Right cardiac atrium (tissue), 5 donors: ENCODE measurements around the gene UBIAD1. TPM values are rescaled to one million over a fixed set of nuclear protein-coding genes. Genes with fewer than 3 reads are reported as not detected.

Source experiments
- ATAC-seq, 2 donors: fragments of 200-7000 bp; cut with Tn5 transposase; one replicate each; pipeline versions ENCODE4 v1.8.0 to v1.9.1; 2020; ENCODE audit warnings: moderate library complexity in 2 of 2, mild to moderate bottlenecking in 1 of 2
- DNase-seq, 3 donors: peaks; one replicate each; pipeline ENCODE4 v3.0.0-alpha.2; 2020
- H3K27ac ChIP-seq: one replicate; pipeline ENCODE4 v1.5.1; 2013; ENCODE audit warnings: mild to moderate bottlenecking, low read length, control low read depth, moderate library complexity
- H3K27me3 ChIP-seq: one replicate; pipeline ENCODE4 v1.6.1; 2013; ENCODE audit not compliant: control insufficient read depth, insufficient read depth
- H3K4me1 ChIP-seq: one replicate; pipeline ENCODE4 v1.6.1; 2013; ENCODE audit warnings: low read length; ENCODE audit not compliant: control insufficient read depth, insufficient read depth
- H3K4me3 ChIP-seq: one replicate; pipeline ENCODE4 v1.5.1; 2013; ENCODE audit warnings: low read length, control low read depth
- H3K9me3 ChIP-seq: one replicate; pipeline ENCODE4 v1.6.1; 2013; ENCODE audit warnings: low read length; ENCODE audit not compliant: control insufficient read depth
- WGBS: extraction: QIAGEN DNeasy Blood & Tissue Kit; methylation state at CpG from one replicate; pipeline ENCODE4 v1.1.7; 2013; 5-methylcytosine and 5-hydroxymethylcytosine counted together
- intact Hi-C, 4 donors: fragments of 100-400 bp; cut with DNase I; formaldehyde crosslinking; loops; one replicate each; pipeline versions ENCODE4 v1.11.0 to v1.14.0; 2022 to 2023
- polyA plus RNA-seq: library from polyadenylated mRNA; stranded (reverse); fragments of 200-250 nt; gene quantifications from one replicate; pipeline ENCODE4 v1.2.3, GENCODE V29; 2013
- total RNA-seq, 4 donors: library from RNA; stranded (reverse); fragmentation: NEBNext Ultra II Directional; extraction: Animal tissue kit (Norgen Biotek cat#: 25700); gene quantifications; one replicate each; pipeline ENCODE4 v1.2.1, GENCODE V29; 2021
- donor health status: healthy with polysubstance abuse.
- donor health status: DM: no; HTN: yes; CAD: no.
- donor health status: DM: no; HTN: no; CAD: no.
- donor health status: DM: no; HTN: yes; CAD: no; lungs with severe emphysema.
- donor health status: DM: yes; HTN: yes; CAD: no.

The UBIAD1 gene
- total and polyA plus RNA-seq, 5 donors, result 7.5 to 12.8 (median 11.7) TPM

GRCh38 chr1:11280719-11281376 lies 7.8 kb downstream of the UBIAD1 start:
- intact Hi-C loops, result no loop called here
- DNase-seq, result peak in 1 of 3 donors; percentile 18
- no peaks in the 10 kb centered on the region for H3K9me3 ChIP-seq
- peaks cover 7% of the 10 kb centered on the region for H3K4me1 ChIP-seq
- H3K4me3 ChIP-seq, result no peak overlapping the region
- H3K27me3 ChIP-seq, result no peaks in the 10 kb centered on the region
- H3K27ac ChIP-seq, result no peak overlapping the region
- 74% methylated on average over 4 of the region's 4 CpGs for WGBS
- no peak for ATAC-seq

- WGBS, result 45% methylated on average over 8 of the region's 8 CpGs
- Histone ChIP-seq H3K9me3 (no peaks in the 10 kb centered on the region), H3K27me3 (no peaks in the 10 kb centered on the region), H3K27ac (no peak overlapping the region), H3K4me1 (peaks cover 6% of the 10 kb centered on the region), H3K4me3 (no peak overlapping the region)
- intact Hi-C loops, result no loop called here
- DNase-seq, result peak; percentile 40 to 75 (median 49)
- ATAC-seq, result peak; percentile 56 to 65
Observed at GRCh38 chr1:11281518-11282331, 8.7 kb downstream of the UBIAD1 start.

GRCh38 chr1:11283151-11283550 lies 10.2 kb downstream of the UBIAD1 start:
- Histone ChIP-seq H3K4me3 (no peak overlapping the region), H3K27ac (no peak overlapping the region), H3K27me3 (no peaks in the 10 kb centered on the region), H3K9me3 (no peaks in the 10 kb centered on the region), H3K4me1 (peaks cover 6% of the 10 kb centered on the region)
- 94% methylated on average over 6 of the region's 6 CpGs for WGBS
- intact Hi-C loops, result no loop called here
- ATAC-seq, result no peak
- peak in 1 of 3 donors; percentile 3 for DNase-seq

DNA sequence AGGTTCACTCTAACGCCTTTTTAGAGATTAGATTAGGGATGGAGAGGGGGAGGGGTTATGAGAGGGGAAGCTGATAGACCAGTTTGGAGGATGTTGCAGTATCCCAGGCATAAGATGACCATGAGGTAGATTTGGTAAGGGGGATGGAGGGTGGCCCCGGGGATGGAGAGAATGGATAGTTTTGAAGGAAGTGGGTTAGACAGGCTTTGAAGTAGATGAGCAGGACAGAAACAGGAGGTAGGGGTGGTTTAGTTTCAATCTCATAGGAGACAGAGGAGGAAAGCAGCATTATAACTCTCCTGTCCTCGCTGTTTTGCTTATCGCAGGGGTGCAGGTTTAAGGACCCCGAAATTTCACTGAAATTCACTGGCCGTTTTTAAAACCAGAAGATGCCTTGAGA lies 11.8 kb downstream of the UBIAD1 start:
- Histone ChIP-seq H3K9me3 (no peaks in the 10 kb centered on the region), H3K27ac (no peak overlapping the region), H3K27me3 (no peaks in the 10 kb centered on the region), H3K4me1 (peaks cover 6% of the 10 kb centered on the region), H3K4me3 (no peak overlapping the region)
- 80% methylated on average over 6 of the region's 6 CpGs for WGBS
- DNase-seq, result peak in 1 of 3 donors; percentile 6
- intact Hi-C loops, result no loop called here
- no peak for ATAC-seq

DNA sequence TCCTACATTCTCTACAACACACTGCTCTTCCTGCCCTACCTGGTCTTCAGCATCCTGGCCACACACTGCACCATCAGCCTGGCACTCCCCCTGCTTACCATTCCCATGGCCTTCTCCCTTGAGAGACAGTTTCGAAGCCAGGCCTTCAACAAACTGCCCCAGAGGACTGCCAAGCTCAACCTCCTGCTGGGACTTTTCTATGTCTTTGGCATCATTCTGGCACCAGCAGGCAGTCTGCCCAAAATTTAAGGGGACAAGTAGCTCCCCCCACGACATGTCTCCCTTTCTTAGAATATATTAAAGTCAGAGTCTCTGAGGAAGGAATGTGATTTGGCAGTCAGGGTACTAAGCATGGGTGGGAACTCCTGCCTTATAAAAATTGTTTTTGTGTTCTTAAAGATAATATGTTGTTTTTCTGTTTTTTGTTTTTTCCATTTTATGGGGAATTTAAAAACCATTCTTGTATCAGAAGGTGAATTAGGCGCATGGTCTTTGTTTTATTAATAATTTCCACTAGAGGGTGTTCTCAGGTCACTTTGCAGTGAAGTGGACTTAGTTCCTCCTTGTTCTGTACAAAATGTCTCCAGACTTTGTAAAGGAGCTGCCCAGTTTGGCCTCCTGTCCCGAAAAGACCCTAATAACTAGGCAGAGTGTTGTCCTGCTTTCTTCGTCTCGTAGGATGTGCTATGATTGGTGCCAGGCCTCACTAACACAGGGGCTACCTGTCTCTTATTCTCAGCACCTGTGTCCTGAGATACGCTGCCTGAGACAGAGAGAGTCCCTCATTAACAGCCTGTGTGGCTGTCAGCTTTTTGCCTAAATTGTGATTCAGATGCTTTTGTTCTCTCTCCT lies 13.1 kb downstream of the UBIAD1 start:
- intact Hi-C loops, result no loop called here
- no peak for ATAC-seq
- H3K4me1 ChIP-seq, result peaks cover 3% of the 10 kb centered on the region
- peak in 1 of 3 donors; percentile 4 for DNase-seq
- 84% methylated on average over 7 of the region's 7 CpGs for WGBS
- H3K27me3 ChIP-seq, result no peaks in the 10 kb centered on the region
- no peaks in the 10 kb centered on the region for H3K9me3 ChIP-seq
- H3K4me3 ChIP-seq, result no peak overlapping the region
- no peak overlapping the region for H3K27ac ChIP-seq

DNA sequence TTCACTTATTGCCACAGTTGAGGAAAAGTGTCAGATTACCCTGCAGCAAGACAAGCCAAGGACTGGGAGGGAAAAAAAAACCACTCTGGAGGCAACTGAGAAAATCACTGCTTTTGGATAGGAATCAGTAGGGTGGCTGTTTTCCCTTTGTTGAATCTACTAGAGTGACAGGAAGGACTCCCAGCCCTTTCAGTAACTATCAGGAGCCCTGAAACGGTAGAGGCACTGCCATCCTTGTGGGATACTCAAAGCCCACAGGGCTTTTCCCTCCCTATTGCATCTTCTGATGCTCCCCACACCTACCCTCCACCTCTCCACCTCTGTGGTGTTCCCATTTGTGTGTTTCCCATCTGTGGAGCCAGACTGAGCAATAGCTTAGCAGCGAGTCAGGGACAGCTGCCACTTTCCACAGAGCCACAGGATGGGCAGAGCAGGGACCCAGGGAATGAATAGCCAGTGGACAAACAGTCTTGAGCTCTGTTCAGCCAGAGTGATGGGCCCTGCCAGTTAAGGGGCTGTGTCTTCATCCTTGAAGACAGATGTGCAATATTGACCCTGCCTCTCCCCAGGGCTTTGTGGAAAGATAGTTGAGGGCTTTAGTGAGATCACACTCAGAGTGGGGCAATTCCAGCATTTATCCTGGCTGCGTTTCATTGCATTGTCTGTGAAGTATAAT lies 13.9 kb downstream of the UBIAD1 start:
- Histone ChIP-seq H3K4me1 (no peaks in the 10 kb centered on the region), H3K9me3 (no peaks in the 10 kb centered on the region), H3K27me3 (no peaks in the 10 kb centered on the region), H3K4me3 (no peak overlapping the region), H3K27ac (no peak overlapping the region)
- intact Hi-C loops, result no loop called here
- 85% methylated on average over 3 of the region's 3 CpGs for WGBS
- ATAC-seq, result no peak
- DNase-seq, result peak in 1 of 3 donors; percentile 1

DNA sequence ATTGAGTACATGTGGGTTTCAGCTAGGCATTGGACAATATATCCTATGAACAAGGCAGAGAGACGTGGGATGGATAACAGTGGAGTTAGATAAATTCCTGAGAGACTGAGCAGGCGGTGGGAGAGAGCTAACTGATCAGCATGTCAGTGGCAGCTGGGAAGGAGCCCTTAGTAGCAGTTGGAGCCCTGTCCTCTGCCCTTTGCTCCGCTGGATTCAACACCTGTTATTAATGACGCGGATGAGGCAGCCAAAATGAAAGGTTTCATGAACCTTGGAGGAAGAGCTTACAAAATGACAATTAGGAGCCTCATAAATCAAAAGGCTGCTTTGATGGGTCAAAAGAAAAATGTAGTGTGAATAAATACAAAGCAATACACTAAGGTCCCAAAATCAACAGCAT lies 16.1 kb downstream of the UBIAD1 start:
- WGBS, result 82% methylated on average over 5 of the region's 5 CpGs
- Histone ChIP-seq H3K9me3 (no peaks in the 10 kb centered on the region), H3K27me3 (no peaks in the 10 kb centered on the region), H3K4me3 (no peak overlapping the region), H3K27ac (no peak overlapping the region), H3K4me1 (peaks cover 6% of the 10 kb centered on the region)
- no peak for DNase-seq
- intact Hi-C loops, result no loop called here
- ATAC-seq, result no peak

DNA sequence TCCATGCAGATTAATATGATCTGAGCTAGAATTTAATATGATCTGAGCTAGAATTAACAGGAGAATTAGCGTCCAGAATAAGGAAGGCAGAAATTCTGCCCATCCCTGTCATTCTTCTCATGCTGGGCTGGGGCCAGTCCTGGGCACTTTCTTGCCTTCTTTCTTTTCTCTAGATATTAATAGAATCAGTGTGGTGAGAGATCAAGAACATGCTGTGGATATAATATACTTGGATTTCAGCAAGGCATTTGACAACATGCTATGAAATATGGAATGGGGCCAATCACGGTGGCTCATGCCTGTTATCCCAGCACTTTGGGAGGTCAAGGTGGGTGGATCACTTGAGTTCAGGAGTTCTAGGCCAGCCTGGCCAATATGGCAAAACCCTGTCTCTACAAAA lies 18.1 kb downstream of the UBIAD1 start:
- intact Hi-C loops, result no loop called here
- no peak overlapping the region for H3K4me3 ChIP-seq
- H3K9me3 ChIP-seq, result no peaks in the 10 kb centered on the region
- no peaks in the 10 kb centered on the region for H3K27me3 ChIP-seq
- peaks cover 6% of the 10 kb centered on the region for H3K4me1 ChIP-seq
- H3K27ac ChIP-seq, result no peak overlapping the region
- 71% methylated on average over 2 of the region's 2 CpGs for WGBS
- ATAC-seq (no peak), DNase-seq (peak in 1 of 3 donors; percentile 15)

GRCh38 chr1:11293856-11294255 lies 20.9 kb downstream of the UBIAD1 start:
- H3K27me3 ChIP-seq, result no peaks in the 10 kb centered on the region
- WGBS, result 91% methylated on average over 6 of the region's 6 CpGs
- peaks cover 6% of the 10 kb centered on the region for H3K4me1 ChIP-seq
- no peak overlapping the region for H3K27ac ChIP-seq
- no peaks in the 10 kb centered on the region for H3K9me3 ChIP-seq
- H3K4me3 ChIP-seq, result no peak overlapping the region
- ATAC-seq, result no peak
- DNase-seq, result peak in 1 of 3 donors; percentile 16
- intact Hi-C loops, result no loop called here

GRCh38 chr1:11294951-11295350 lies 22.0 kb downstream of the UBIAD1 start:
- Histone ChIP-seq H3K27me3 (no peaks in the 10 kb centered on the region), H3K9me3 (no peaks in the 10 kb centered on the region), H3K27ac (no peak overlapping the region), H3K4me1 (peaks cover 6% of the 10 kb centered on the region), H3K4me3 (no peak overlapping the region)
- WGBS, result 74% methylated on average over 8 of the region's 8 CpGs
- ATAC-seq, result no peak
- DNase-seq, result no peak
- intact Hi-C loops, result no loop called here
